ENCODE measurements around the gene AQP5.

The AQP5 gene

GRCh38 chr12:49961111-49961922 is at the start of gene AQP5:
Gene AQP5 (plus strand): TSS chr12:49961872. CDS start chr12:49962018, 146 bp downstream.
- Mint-ChIP-seq H3K9me3 (no peaks in the 10 kb centered on the region), H3K4me1 (peaks cover 8% of the 10 kb centered on the region), H3K4me3 (peak within 1 kb of the TSS; percentile 64 to 65), H3K27ac (no peak within 1 kb of the TSS), H3K27me3 (peaks cover 96% of the 10 kb centered on the region)
- DNase-seq: no peak
- ATAC-seq: peak; percentile 34

GRCh38 chr12:49912345-49913255 is 49.1 kb upstream of the AQP5 start:
- H3K9me3 Mint-ChIP-seq: no peaks in the 10 kb centered on the region
- ATAC-seq (no peak), DNase-seq (no peak)
- no peak overlapping the region for H3K4me3 Mint-ChIP-seq
- H3K27me3 Mint-ChIP-seq: peaks cover 18% of the 10 kb centered on the region
- no peak overlapping the region for H3K27ac Mint-ChIP-seq
- H3K4me1 Mint-ChIP-seq: no peaks in the 10 kb centered on the region

- DNase-seq (no peak), ATAC-seq (no peak)
- H3K9me3 Mint-ChIP-seq: no peaks in the 10 kb centered on the region
- H3K4me1 Mint-ChIP-seq: no peaks in the 10 kb centered on the region
- H3K27ac Mint-ChIP-seq: no peak overlapping the region
- H3K4me3 Mint-ChIP-seq: no peak overlapping the region
- peaks cover 18% of the 10 kb centered on the region for H3K27me3 Mint-ChIP-seq
These were observed 45.3 kb upstream of the AQP5 start for GRCh38 chr12:49916129-49916919.

- ATAC-seq (no peak), DNase-seq (no peak)
- Mint-ChIP-seq H3K4me3 (no peak overlapping the region), H3K27ac (peak overlapping the region in 1 of 2 donors; percentile 75), H3K4me1 (no peaks in the 10 kb centered on the region), H3K27me3 (peaks cover 18% of the 10 kb centered on the region), H3K9me3 (no peaks in the 10 kb centered on the region)
These were observed 44.4 kb upstream of the AQP5 start for GRCh38 chr12:49917166-49917787.

GRCh38 chr12:49917788-49918173 is 43.9 kb upstream of the AQP5 start:
- no peaks in the 10 kb centered on the region for H3K9me3 Mint-ChIP-seq
- H3K4me1 Mint-ChIP-seq: no peaks in the 10 kb centered on the region
- H3K27ac Mint-ChIP-seq: no peak overlapping the region
- no peak overlapping the region for H3K4me3 Mint-ChIP-seq
- no peak for ATAC-seq
- peaks cover 14% of the 10 kb centered on the region for H3K27me3 Mint-ChIP-seq
- DNase-seq: no peak

GRCh38 chr12:49920241-49920914 is 41.3 kb upstream of the AQP5 start:
- Mint-ChIP-seq H3K27me3 (peaks cover 6% of the 10 kb centered on the region), H3K9me3 (no peaks in the 10 kb centered on the region), H3K27ac (no peak overlapping the region), H3K4me3 (no peak overlapping the region), H3K4me1 (no peaks in the 10 kb centered on the region)
- ATAC-seq (no peak), DNase-seq (no peak)

GRCh38 chr12:49920915-49921286 is 40.8 kb upstream of the AQP5 start:
- no peaks in the 10 kb centered on the region for H3K9me3 Mint-ChIP-seq
- H3K4me3 Mint-ChIP-seq: no peak overlapping the region
- DNase-seq (no peak), ATAC-seq (no peak)
- H3K27ac Mint-ChIP-seq: no peak overlapping the region
- H3K4me1 Mint-ChIP-seq: no peaks in the 10 kb centered on the region
- peaks cover 6% of the 10 kb centered on the region for H3K27me3 Mint-ChIP-seq

GRCh38 chr12:49921299-49921698 is 40.4 kb upstream of the AQP5 start:
- Mint-ChIP-seq H3K4me1 (no peaks in the 10 kb centered on the region), H3K4me3 (no peak overlapping the region), H3K27me3 (peaks cover 6% of the 10 kb centered on the region), H3K27ac (no peak overlapping the region), H3K9me3 (no peaks in the 10 kb centered on the region)
- ATAC-seq (no peak), DNase-seq (no peak)

GRCh38 chr12:49921936-49922335 is 39.7 kb upstream of the AQP5 start:
- DNase-seq (no peak), ATAC-seq (no peak)
- Mint-ChIP-seq H3K27ac (no peak overlapping the region), H3K9me3 (no peaks in the 10 kb centered on the region), H3K4me3 (no peak overlapping the region), H3K27me3 (peaks cover 4% of the 10 kb centered on the region), H3K4me1 (no peaks in the 10 kb centered on the region)

- Mint-ChIP-seq H3K27me3 (no peaks in the 10 kb centered on the region), H3K9me3 (no peaks in the 10 kb centered on the region), H3K27ac (no peak overlapping the region), H3K4me3 (no peak overlapping the region), H3K4me1 (no peaks in the 10 kb centered on the region)
- ATAC-seq: no peak
- DNase-seq: no peak
These were observed 39.2 kb upstream of the AQP5 start for GRCh38 chr12:49922349-49923034.

- DNase-seq: no peak
- Mint-ChIP-seq H3K27ac (peak overlapping the region in 1 of 2 donors; percentile 1), H3K4me1 (no peaks in the 10 kb centered on the region), H3K4me3 (no peak overlapping the region), H3K27me3 (no peaks in the 10 kb centered on the region), H3K9me3 (no peaks in the 10 kb centered on the region)
- no peak for ATAC-seq
These were observed 38.5 kb upstream of the AQP5 start for GRCh38 chr12:49923035-49923644.

- ATAC-seq: no peak
- no peaks in the 10 kb centered on the region for H3K9me3 Mint-ChIP-seq
- H3K27me3 Mint-ChIP-seq: peaks cover under 1% of the 10 kb centered on the region
- no peaks in the 10 kb centered on the region for H3K4me1 Mint-ChIP-seq
- DNase-seq: no peak
- no peak overlapping the region for H3K4me3 Mint-ChIP-seq
- no peak overlapping the region for H3K27ac Mint-ChIP-seq
These were observed 37.7 kb upstream of the AQP5 start for GRCh38 chr12:49923880-49924556.

GRCh38 chr12:49924628-49925246 is 36.9 kb upstream of the AQP5 start:
- peaks cover 8% of the 10 kb centered on the region for H3K27me3 Mint-ChIP-seq
- H3K9me3 Mint-ChIP-seq: no peaks in the 10 kb centered on the region
- no peak overlapping the region for H3K4me3 Mint-ChIP-seq
- no peaks in the 10 kb centered on the region for H3K4me1 Mint-ChIP-seq
- H3K27ac Mint-ChIP-seq: no peak overlapping the region
- DNase-seq: no peak
- ATAC-seq: no peak
